WERI-Rb-1 (cell line): ENCODE measurements around the gene NRN1.

Experiments used
- DNase-seq: peaks from one replicate; pipeline ENCODE4 v3.0.0-alpha.2; 2020
- H3K27ac ChIP-seq: fragments of 250-450 bp; sonication (Bioruptor Pico); 2 replicates; pipeline ENCODE4 v1.5.1; 2020; ENCODE audit warnings: mild to moderate bottlenecking, moderate library complexity
- H3K27me3 ChIP-seq: fragments of 250-450 bp; sonication (Bioruptor Pico); 2 replicates; pipeline ENCODE4 v1.5.1; 2021; ENCODE audit warnings: mild to moderate bottlenecking, low read depth, moderate library complexity; ENCODE audit not compliant: insufficient read depth, severe bottlenecking
- H3K36me3 ChIP-seq: fragments of 250-450 bp; sonication (Bioruptor Pico); 2 replicates; pipeline ENCODE4 v1.5.1; 2020; ENCODE audit warnings: mild to moderate bottlenecking, moderate library complexity
- H3K4me3 ChIP-seq: 2 replicates; pipeline ENCODE4 v1.5.1; 2011; ENCODE audit warnings: low read depth, mild to moderate bottlenecking, control low read depth, low read length
- H3K9me3 ChIP-seq: fragments of 250-450 bp; sonication (Bioruptor Pico); 2 replicates; pipeline ENCODE4 v1.5.1; 2021; ENCODE audit warnings: mild to moderate bottlenecking, moderate library complexity; ENCODE audit not compliant: severe bottlenecking
- TF ChIP-seq, protein P1 (sequence below): IDR thresholded peaks from 2 replicates; pipeline ENCODE4 v1.5.1; 2011; ENCODE audit warnings: low read depth, mild to moderate bottlenecking, control low read depth, inconsistent platforms, low read length

Gene NRN1

DNA sequence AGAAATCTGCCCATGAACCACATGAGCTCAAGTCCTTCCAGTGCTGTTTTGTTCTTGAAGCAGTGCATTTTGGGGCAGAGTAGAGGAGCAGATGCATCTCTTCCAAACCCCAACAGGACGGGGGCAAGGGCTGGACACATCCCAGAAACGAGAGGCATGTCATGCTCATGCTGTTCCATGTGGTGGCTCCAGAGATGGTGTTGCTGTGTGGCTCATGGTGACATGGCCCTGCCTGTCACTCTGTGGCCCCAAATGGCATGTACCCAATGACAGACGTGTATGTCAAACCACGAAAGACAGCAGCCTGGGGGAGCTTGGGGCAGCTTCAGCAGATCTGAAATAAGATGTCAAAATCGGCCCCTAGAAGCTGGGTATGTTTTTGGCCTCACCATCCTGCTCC, 46.3 kb downstream of the NRN1 start:
- TF ChIP-seq, protein P1, sequence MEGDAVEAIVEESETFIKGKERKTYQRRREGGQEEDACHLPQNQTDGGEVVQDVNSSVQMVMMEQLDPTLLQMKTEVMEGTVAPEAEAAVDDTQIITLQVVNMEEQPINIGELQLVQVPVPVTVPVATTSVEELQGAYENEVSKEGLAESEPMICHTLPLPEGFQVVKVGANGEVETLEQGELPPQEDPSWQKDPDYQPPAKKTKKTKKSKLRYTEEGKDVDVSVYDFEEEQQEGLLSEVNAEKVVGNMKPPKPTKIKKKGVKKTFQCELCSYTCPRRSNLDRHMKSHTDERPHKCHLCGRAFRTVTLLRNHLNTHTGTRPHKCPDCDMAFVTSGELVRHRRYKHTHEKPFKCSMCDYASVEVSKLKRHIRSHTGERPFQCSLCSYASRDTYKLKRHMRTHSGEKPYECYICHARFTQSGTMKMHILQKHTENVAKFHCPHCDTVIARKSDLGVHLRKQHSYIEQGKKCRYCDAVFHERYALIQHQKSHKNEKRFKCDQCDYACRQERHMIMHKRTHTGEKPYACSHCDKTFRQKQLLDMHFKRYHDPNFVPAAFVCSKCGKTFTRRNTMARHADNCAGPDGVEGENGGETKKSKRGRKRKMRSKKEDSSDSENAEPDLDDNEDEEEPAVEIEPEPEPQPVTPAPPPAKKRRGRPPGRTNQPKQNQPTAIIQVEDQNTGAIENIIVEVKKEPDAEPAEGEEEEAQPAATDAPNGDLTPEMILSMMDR, result no peak
- Histone ChIP-seq H3K36me3 (no peaks in the 10 kb centered on the region), H3K27me3 (no peaks in the 10 kb centered on the region), H3K27ac (no peak overlapping the region), H3K4me3 (no peak overlapping the region), H3K9me3 (peaks cover 6% of the 10 kb centered on the region)
- DNase-seq, result no peak

DNA sequence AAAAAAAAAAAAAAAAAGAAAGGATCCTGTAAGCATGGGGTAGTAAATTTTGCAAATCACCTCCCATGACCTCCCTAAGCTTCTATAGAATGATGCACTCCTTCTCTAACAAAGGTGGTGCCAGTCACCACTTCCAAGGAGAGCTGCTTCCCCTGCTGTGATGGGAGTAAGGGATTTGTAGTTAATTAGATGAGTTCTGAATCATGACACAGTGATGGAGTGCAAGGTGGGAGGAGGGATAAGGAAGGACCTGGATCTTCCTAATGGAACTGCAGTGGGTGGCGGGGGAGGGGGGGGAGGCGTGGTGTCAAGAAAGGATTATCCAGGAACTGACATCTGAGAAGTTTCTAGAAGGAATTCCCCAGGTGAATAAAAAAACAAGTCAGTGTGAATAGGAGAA, 47.8 kb downstream of the NRN1 start:
- Histone ChIP-seq H3K9me3 (peaks cover 6% of the 10 kb centered on the region), H3K4me3 (no peak overlapping the region), H3K27me3 (no peaks in the 10 kb centered on the region), H3K27ac (no peak overlapping the region), H3K36me3 (no peaks in the 10 kb centered on the region)
- TF ChIP-seq, protein P1, result no peak
- DNase-seq, result peak; percentile 55

DNA sequence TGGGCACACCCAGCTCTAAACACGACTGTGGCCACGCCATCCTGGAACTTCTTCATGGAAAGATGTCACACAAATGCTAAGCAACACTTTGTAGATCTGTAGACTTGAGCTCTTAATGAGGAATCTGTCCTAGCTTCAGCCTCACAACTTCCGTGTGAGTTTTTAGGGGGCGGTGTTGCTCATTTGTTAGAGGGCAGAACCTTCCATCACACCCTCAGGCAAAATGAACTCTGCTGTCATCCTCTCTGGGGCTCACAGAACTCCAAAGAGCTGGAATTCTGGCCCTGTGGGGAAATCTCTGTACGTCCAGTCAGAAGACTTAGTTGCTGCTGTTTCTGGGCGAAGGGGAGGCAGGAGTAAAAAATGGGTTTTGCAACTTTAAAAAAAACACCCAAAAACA, 49.8 kb downstream of the NRN1 start:
- TF ChIP-seq, protein P1, result 0 out of 2 replicates have a peak, but pooled peaks have one; percentile 3
- Histone ChIP-seq H3K9me3 (peaks cover 3% of the 10 kb centered on the region), H3K27ac (no peak overlapping the region), H3K36me3 (no peaks in the 10 kb centered on the region), H3K4me3 (no peak overlapping the region), H3K27me3 (no peaks in the 10 kb centered on the region)
- DNase-seq, result no peak

DNA sequence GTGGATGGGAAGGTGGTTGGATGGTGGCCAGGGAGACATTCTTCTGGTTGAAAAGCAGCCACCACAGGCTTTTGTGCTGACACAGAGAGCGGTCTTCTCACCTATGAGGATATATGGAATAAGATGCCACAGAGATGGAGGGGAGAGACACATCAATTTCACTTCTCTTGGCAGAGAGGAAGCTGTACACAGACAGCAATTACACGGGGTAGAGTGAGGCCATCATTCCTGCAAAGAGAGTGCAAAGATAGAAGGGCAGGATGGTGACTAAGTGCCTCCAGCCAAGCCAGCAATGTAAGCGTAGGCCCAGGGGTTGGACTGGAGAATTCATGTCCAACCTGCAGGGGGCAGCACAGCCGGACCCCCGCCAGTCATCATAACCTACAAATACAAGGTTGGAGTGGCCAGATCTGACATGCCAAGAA, 56.4 kb downstream of the NRN1 start:
- peak; percentile 48 for DNase-seq
- no peaks in the 10 kb centered on the region for H3K9me3 ChIP-seq
- TF ChIP-seq, protein P1, result peak; percentile 88
- H3K4me3 ChIP-seq, result no peak overlapping the region
- no peaks in the 10 kb centered on the region for H3K36me3 ChIP-seq
- no peak overlapping the region for H3K27ac ChIP-seq
- no peaks in the 10 kb centered on the region for H3K27me3 ChIP-seq
